Frontal cortex (tissue), 4 donors: ENCODE measurements around the gene URGCP. TPM values are rescaled to one million over a fixed set of nuclear protein-coding genes. Genes with fewer than 3 reads are reported as not detected.

ENCODE experiments used
- DNase-seq, 2 donors: peaks; one replicate each; pipeline ENCODE4 v3.0.0; 2012; ENCODE audit warnings: low spot score in 2 of 2
- FAIRE-seq: peaks from 2 replicates; lab custom pipeline; 2012; peaks lifted over from hg19 to GRCh38; lab: Jason Lieb, UNC
- total RNA-seq: library from RNA; depleted of rRNA; stranded (reverse); fragments of >200 nt; gene quantifications from one replicate; pipeline ENCODE4 v1.2.3, GENCODE V29; 2014
- donor health status: control.
- donor health status: control.
- donor health status: control.

URGCP gene
- total RNA-seq, 1 donor from 2014 or later = 42.8 TPM

GRCh38 chr7:43876976-43877745 lies 29.2 kb downstream of the URGCP start:
- FAIRE-seq (no peak), DNase-seq (no peak)

GRCh38 chr7:43876241-43876640 lies 30.2 kb downstream of the URGCP start:
- no peak for DNase-seq
- no peak for FAIRE-seq

GRCh38 chr7:43873300-43873699 lies 33.1 kb downstream of the URGCP start:
- DNase-seq (no peak), FAIRE-seq (no peak)

- DNase-seq (peak in 1 of 2 donors; percentile 54), FAIRE-seq (no peak)
These were observed 33.8 kb downstream of the URGCP start for GRCh38 chr7:43872406-43873110.

- DNase-seq (no peak), FAIRE-seq (no peak)
These were observed 35.3 kb downstream of the URGCP start for GRCh38 chr7:43871064-43871463.

DNA sequence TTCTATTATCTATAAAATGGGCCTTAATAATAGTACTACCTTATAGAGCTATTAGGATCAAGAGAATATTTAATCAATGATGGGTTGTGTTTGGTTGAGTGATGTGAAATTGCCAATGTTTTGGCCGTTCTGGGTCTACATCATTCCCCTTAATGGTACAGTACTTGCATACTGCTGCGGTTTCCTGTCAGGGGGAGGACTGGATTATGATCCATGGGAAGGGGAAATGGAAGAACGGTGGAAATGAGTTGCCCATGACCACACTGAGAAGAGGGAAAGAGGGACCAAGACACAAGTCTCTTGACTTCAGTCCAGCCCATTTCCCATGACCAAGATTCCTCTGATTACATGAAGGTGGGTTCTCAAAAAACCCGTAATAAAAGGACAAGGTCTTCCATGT lies 36.1 kb downstream of the URGCP start:
- FAIRE-seq = no peak
- DNase-seq = no peak

GRCh38 chr7:43869867-43870240 lies 36.5 kb downstream of the URGCP start:
- DNase-seq = peak; percentile 39 to 49
- FAIRE-seq = no peak

- FAIRE-seq = no peak
- DNase-seq = peak; percentile 95 to 96
These were observed 37.2 kb downstream of the URGCP start, which contains the start of gene MRPS24 for GRCh38 chr7:43869006-43869866. Gene MRPS24, minus strand, starts transcription at chr7:43869517. Its CDS starts 22 bp downstream, at chr7:43869495.

DNA sequence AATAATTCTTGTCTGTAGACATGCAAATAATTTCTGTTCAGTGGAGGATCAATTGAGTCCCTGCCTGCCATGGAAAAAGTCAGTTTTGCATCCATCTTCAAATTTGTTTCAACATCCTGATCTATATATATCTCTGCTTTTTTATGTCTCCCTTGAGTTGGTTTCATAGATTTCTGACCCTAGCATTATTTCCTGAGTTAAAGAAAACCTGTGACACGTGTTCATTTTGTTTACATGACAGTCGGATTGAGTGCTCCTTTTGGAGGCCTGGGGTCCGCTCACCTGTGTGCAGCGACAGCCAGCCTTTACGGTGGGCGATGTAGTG lies 37.8 kb downstream of the URGCP start:
- FAIRE-seq = no peak
- DNase-seq = no peak

DNA sequence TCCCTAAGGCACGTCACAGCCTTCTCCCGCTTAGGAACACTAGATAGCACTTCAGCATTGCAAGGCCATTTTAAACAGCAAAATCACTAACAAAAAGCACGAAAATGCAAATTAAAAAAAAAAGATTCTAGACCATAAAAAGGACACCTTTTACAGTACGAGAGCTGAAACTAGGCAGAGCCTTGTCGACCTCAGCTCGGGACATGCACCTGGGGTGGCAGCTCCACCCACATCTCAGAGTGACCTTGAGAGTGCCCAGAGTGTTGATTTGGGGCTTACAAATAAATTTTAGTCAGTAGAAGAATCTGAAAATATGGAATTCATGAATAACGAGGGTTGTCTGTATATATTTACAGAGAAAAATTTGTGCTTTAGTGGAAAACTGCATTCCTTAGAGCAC lies 38.2 kb downstream of the URGCP start:
- FAIRE-seq = no peak

DNA sequence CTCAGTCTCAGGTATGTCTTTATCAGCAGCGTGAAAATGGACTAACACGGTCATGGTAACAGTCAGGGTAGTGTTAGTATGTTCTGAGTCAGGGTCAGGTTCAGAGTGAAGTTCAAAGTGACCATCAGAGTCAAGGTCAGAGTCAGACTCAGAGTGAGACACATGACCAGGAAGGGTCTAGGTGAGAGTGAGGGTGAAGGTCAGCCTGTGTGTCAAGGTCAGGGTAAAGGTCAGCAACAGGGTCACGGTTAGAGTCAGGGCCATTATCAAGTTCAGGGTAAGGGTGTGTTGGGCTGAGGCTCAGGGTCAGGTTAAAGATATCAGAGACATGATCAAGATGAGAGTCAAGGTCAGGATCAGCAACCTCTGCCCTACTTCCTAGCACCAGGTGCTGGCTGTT lies 41.1 kb downstream of the URGCP start:
- DNase-seq (no peak), FAIRE-seq (no peak)

More for the DNA sequence above, 38.2 kb downstream of the URGCP start:
- DNase-seq = no peak

GRCh38 chr7:43864126-43864525 lies 42.3 kb downstream of the URGCP start:
- FAIRE-seq = no peak

GRCh38 chr7:43856996-43857395 lies 49.4 kb downstream of the URGCP start:
- DNase-seq = no peak
- FAIRE-seq = no peak

More at GRCh38 chr7:43864126-43864525, 42.3 kb downstream of the URGCP start:
- DNase-seq = no peak

GRCh38 chr7:43856316-43856715 lies 50.1 kb downstream of the URGCP start:
- no peak for DNase-seq
- no peak for FAIRE-seq

DNA sequence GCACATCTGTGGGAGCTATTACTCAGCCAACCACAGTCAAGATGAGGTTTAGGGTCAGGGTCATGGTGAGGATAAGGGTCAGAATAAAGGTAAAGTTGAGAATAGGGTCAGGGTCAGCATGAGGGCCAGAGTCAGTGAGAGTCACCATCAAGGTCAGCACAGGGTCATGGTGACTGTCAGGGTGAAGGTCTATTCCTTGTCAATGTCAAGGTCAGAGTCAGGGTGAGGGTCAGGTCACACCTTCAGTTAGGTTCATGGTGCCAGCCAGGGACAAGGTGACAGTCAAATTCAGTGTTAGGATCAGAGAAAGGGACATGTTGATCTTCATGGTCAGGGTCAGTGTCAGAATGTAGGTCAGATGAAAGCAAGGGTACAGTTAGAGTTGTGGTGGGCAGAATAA lies 51.2 kb downstream of the URGCP start:
- no peak for DNase-seq
- no peak for FAIRE-seq

- FAIRE-seq = no peak
- no peak for DNase-seq
These were observed 54.6 kb downstream of the URGCP start for GRCh38 chr7:43851805-43852204.

DNA sequence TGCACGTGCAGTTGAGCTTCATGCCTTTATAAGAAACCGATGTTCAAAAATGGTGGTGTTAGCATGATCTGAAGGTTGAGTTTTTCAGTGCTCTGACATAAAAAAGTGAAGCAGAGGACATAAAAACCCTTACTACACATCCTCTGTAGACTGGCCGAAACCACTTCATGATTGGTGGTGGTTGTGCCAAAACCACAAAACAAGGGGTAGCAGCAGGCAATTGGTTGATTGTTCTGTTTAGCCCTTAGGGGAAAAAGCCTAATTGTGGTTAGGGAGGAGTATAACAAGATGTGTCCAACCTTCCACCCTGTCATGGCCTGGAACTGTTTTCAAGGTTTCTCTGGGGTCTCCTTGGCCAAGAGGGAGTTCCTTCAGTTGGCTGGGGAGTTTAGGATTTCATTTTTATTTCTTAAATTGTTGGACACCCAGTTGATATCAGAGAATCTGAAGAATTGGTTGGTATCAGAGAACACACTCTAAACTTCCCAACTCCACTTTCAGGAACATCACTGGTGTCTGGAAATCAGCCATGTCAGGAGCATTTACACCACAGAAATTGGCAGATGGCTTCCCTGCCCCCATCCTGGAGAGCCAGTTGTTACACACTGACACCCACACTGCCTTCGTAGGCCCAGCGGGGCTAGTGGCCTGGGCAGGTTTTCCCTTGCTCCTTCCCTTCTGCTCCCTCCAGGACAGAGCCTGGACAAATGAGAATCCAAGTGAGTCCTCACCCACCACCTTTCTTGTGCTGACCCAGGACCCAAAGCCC lies 55.9 kb downstream of the URGCP start:
- FAIRE-seq = no peak

DNA sequence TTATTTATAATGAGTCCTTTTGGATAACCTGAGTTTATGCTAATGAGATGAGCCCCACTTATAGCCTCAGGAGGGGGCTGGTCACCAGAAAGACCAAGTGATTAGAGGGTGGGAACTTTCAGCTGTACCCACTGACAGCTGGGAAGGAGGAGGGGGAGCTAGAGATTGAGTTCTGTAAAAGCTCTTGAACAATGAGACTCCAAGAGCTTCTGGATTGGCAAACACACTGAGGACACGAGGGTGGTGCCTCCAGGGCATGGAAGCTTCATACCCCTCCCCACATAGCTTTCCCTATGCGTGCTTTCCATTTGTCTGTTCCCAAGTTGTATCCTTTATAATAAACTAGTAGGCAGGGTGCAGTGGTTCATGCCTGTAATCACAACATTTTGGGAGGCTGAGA lies 57.3 kb downstream of the URGCP start:
- DNase-seq (no peak), FAIRE-seq (no peak)

More for the DNA sequence above, 55.9 kb downstream of the URGCP start:
- no peak for DNase-seq

DNA sequence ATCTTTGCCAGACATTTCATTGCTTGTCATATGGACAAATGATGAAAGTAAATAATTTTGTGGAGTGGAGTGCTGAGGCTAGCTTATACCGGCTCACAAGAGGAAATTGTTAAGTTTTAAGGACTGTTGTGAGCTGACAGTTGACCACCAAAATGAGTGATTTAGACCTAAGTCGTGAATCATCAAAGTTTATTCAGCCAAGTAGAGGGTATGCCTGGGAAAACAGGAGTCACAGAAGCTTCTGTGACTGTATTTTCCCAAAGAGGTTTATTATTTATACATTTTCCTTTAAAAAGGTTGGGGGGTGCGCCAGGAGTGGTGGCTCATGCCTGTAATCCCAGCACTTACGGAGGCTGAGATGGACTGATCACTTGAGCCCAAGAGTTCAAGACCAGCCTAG lies 58.9 kb downstream of the URGCP start:
- no peak for DNase-seq
- no peak for FAIRE-seq

- no peak for DNase-seq
- no peak for FAIRE-seq
These were observed 61.7 kb downstream of the URGCP start for GRCh38 chr7:43844662-43845061.
